Pancreas (tissue), 10 donors: ENCODE results near the gene MTCL1. TPM values are rescaled to one million over a fixed set of nuclear protein-coding genes. Genes with fewer than 3 reads are reported as not detected.

Source experiments
- ATAC-seq, 4 donors: fragments of 200-7000 bp; cut with Tn5 transposase; one replicate each; pipeline versions ENCODE4 v1.8.0 to v1.9.1; 2020; ENCODE audit warnings: mild to moderate bottlenecking in 4 of 4, moderate library complexity in 4 of 4
- DNase-seq, 6 donors: peaks; one replicate each; pipeline ENCODE4 v3.0.0-alpha.2; 2020
- FAIRE-seq: peaks from 2 replicates; lab custom pipeline; 2012; peaks lifted over from hg19 to GRCh38; lab: Jason Lieb, UNC
- H3K27ac ChIP-seq, 4 donors: fragments of 200-600 bp; sonication (generic); 1 replicate in 3 of 4; 2 replicates in 1 of 4; pipeline versions ENCODE4 v1.5.0 to v1.8.0; 2020
- H3K27me3 ChIP-seq, 4 donors: fragments of 200-600 bp; one replicate each; pipeline ENCODE4 v1.8.0; 2021
- H3K36me3 ChIP-seq, 3 donors: fragments of 200-600 bp; sonication (generic) in 1 of 3; one replicate each; pipeline versions ENCODE4 v1.5.0 to v1.8.0; 2020 to 2021
- H3K4me1 ChIP-seq, 3 donors: fragments of 200-600 bp; one replicate each; pipeline ENCODE4 v1.8.0; 2021
- H3K4me3 ChIP-seq, 4 donors: fragments of 200-600 bp; sonication (generic) in 2 of 4; one replicate each; pipeline versions ENCODE4 v1.5.0 to v1.8.0; 2020 to 2021
- H3K9me3 ChIP-seq, 4 donors: fragments of 200-600 bp; one replicate each; pipeline ENCODE4 v1.8.0; 2021
- WGBS, 2 donors: extraction: QIAGEN DNeasy Blood & Tissue Kit; methylation state at CpG; one replicate each; pipeline ENCODE4 v1.1.7; 2013; 5-methylcytosine and 5-hydroxymethylcytosine counted together
- intact Hi-C, 3 donors: fragments of 100-400 bp; cut with DNase I; formaldehyde crosslinking; loops; one replicate each; pipeline versions ENCODE4 v1.11.1 to v1.14.2; 2022
- polyA plus RNA-seq, 2 donors: library from polyadenylated mRNA; stranded (reverse); fragments of 200-250 nt; gene quantifications; one replicate each; pipeline ENCODE4 v1.2.3, GENCODE V29; 2013
- total RNA-seq, 6 donors: library from RNA; stranded (reverse); fragmentation: NEBNext Ultra II Directional in 4 of 6; extraction: Animal tissue kit (Norgen Biotek cat#: 25700) in 4 of 6; gene quantifications; one replicate each; pipeline versions ENCODE4 v1.2.1 to v1.2.4, GENCODE V29; 2021 to 2023
- TF ChIP-seq, protein P1 (sequence below), 4 donors: fragments of 200-600 bp; sonication (generic) in 3 of 4; IDR thresholded peaks; one replicate each; pipeline versions ENCODE4 v1.5.0 to v1.8.0; 2021; ENCODE audit warnings: antibody characterized with exemption in 4 of 4
- donor health status: healthy with polysubstance abuse.
- donor health status: DM: no; HTN: no; CAD: no; lungs with moderate emphysema.
- donor health status: DM: no; HTN: no; CAD: no.
- donor health status: control.
- donor health status: control.
- donor health status: Bipolar disorder and iron deficiency.
- donor health status: DM: yes; HTN: yes; CAD: no.
- donor health status: DM: no; HTN: no; CAD: no.
- donor health status: DM: no; HTN: no; CAD: no.
- donor health status: DM: yes; HTN: yes; CAD: no.

MTCL1 gene
- total and polyA plus RNA-seq, 8 donors = 9.2 to 18.4 (median 12.9) TPM

DNA sequence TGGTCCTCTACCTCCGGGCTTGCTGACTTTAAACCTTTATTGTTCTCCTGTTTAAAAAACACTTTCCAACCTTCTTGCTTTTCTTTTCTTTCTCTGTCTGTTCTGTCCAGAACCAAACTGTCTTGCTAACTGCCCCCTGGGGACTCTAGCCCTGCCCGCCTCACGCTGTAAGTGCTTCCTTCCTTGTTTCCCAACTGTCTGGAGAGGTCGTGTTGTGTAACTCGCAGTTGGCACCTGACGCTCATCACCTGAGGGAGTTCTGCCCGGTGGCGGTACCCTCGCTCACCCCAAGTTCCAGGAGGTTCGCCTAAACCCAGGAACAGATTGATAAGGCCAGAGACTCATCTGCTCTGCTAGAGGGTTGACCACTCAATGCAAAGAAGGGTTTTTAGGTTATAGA is 123.4 kb downstream of the MTCL1 start:
- TF ChIP-seq, protein P1, sequence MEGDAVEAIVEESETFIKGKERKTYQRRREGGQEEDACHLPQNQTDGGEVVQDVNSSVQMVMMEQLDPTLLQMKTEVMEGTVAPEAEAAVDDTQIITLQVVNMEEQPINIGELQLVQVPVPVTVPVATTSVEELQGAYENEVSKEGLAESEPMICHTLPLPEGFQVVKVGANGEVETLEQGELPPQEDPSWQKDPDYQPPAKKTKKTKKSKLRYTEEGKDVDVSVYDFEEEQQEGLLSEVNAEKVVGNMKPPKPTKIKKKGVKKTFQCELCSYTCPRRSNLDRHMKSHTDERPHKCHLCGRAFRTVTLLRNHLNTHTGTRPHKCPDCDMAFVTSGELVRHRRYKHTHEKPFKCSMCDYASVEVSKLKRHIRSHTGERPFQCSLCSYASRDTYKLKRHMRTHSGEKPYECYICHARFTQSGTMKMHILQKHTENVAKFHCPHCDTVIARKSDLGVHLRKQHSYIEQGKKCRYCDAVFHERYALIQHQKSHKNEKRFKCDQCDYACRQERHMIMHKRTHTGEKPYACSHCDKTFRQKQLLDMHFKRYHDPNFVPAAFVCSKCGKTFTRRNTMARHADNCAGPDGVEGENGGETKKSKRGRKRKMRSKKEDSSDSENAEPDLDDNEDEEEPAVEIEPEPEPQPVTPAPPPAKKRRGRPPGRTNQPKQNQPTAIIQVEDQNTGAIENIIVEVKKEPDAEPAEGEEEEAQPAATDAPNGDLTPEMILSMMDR (IDR thresholded peaks at IDR 0.05) = no peak
- H3K4me3 ChIP-seq = no peak overlapping the region
- FAIRE-seq (no peak), DNase-seq (no peak), ATAC-seq (no peak)
- H3K27me3 ChIP-seq = no peaks in the 10 kb centered on the region
- H3K9me3 ChIP-seq = no peaks in the 10 kb centered on the region
- H3K36me3 ChIP-seq = peaks cover 0 to 11% (median 0%) of the 10 kb centered on the region in 3 donors
- H3K27ac ChIP-seq = no peak overlapping the region
- intact Hi-C loops = no loop called here
- 82 to 85% methylated on average over 10 of the region's 10 CpGs for WGBS, 2 donors
- H3K4me1 ChIP-seq = no peaks in the 10 kb centered on the region

DNA sequence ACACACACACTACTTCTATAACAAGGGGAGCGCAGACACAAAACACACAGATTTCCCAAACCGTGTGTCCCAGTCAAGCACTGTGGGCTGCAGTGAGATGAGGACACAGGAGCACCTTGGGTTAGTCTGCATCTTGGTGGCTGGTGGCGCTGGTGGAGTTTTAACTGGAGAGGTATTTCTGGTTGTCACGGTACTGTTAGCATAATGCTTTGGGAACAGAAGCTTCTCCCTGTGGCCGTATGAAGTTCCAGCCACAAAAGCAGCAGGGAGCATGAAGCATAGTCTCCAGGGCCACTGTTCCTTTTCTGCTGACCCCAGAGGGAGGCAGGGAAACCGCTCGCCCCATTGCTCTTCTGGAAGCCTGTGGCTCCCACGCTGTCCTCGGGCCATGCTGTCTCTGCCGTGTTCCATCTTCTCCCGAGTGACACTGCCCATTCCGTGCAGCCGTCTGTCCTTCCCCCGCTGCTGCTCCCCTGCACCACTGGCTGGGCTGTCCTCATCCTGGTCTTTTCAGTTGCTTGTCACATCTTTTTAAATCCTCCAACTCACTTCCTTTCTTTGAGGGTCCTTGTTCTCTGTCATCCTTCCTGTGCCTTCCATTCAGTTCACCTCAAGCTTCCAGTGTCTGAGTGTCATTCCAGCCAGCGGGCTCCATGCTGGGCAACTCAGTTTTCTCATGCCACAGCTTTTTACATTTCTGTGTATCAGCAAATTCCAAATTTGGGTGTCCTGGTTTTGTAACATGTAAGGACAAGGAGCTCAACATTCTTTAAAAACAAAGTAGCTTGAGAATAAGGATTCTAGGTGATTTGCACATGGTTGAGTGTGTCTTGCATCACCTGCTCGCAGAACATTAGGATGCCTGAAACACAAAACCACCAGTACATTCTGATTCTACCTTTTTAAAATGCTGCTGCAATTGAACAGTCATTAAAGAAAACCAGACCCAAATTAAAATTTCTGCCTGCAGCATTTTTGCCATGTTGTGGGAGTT is 125.0 kb downstream of the MTCL1 start:
- Histone ChIP-seq H3K27ac (no peak overlapping the region), H3K27me3 (no peaks in the 10 kb centered on the region), H3K9me3 (no peaks in the 10 kb centered on the region), H3K4me1 (no peaks in the 10 kb centered on the region), H3K4me3 (no peak overlapping the region), H3K36me3 (peaks cover 0 to 5% (median 0%) of the 10 kb centered on the region in 3 donors)
- FAIRE-seq (no peak), DNase-seq (no peak), ATAC-seq (no peak)
- TF ChIP-seq, protein P1 (IDR thresholded peaks at IDR 0.05) = no peak
- WGBS, 2 donors = 93 to 98% methylated on average over 16 of the region's 16 CpGs
- intact Hi-C loops = no loop called here

DNA sequence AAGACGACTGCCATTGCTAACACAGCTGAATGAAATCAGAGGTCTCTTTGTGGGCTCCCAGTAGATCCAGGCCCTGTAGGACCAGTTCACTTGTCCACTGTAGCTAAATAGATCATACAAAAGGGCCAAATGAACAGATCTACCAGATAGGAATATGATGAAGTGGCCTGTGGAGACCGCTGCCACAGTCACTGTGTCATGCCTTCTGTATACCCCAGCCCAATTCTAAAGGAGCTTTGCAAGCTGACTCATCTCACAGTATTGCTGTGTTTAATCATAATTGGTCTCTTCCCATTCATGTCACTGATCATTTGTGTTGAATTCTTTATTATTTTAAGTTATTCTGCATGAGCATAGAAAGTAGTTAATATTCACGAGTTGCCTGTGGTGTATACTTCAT is 125.8 kb downstream of the MTCL1 start:
- no peaks in the 10 kb centered on the region for H3K36me3 ChIP-seq
- H3K4me3 ChIP-seq = no peak overlapping the region
- H3K4me1 ChIP-seq = no peaks in the 10 kb centered on the region
- intact Hi-C loops = no loop called here
- ATAC-seq (no peak), DNase-seq (no peak), FAIRE-seq (no peak)
- TF ChIP-seq, protein P1 (IDR thresholded peaks at IDR 0.05) = no peak
- no peak overlapping the region for H3K27ac ChIP-seq
- no peaks in the 10 kb centered on the region for H3K9me3 ChIP-seq
- 90 to 92% methylated on average over 3 of the region's 3 CpGs for WGBS, 2 donors
- H3K27me3 ChIP-seq = no peaks in the 10 kb centered on the region

DNA sequence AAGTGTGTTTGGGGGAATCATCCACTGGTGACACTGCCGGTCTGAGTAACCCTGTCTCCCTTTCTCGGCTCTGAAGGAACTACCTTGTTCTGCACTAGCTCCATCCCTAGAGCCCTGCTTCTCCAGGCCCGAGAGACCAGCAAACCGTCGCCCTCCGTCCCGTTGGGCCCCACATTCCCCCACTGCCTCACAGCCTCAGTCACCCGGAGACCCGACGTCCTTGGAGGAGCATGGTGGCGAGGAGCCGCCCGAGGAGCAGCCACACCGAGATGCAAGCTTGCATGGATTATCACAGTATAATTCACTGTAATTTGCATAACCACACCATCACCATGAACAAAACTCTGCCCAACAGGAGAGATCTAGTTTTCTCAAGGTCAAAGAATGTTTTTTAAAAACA is 126.2 kb downstream of the MTCL1 start:
- DNase-seq (no peak), FAIRE-seq (no peak), ATAC-seq (no peak)
- Histone ChIP-seq H3K36me3 (no peaks in the 10 kb centered on the region), H3K9me3 (no peaks in the 10 kb centered on the region), H3K4me3 (no peak overlapping the region), H3K27me3 (no peaks in the 10 kb centered on the region), H3K27ac (no peak overlapping the region), H3K4me1 (no peaks in the 10 kb centered on the region)
- 94 to 98% methylated on average over 14 of the region's 14 CpGs for WGBS, 2 donors
- TF ChIP-seq, protein P1 (IDR thresholded peaks at IDR 0.05) = no peak
- intact Hi-C loops = no loop called here

DNA sequence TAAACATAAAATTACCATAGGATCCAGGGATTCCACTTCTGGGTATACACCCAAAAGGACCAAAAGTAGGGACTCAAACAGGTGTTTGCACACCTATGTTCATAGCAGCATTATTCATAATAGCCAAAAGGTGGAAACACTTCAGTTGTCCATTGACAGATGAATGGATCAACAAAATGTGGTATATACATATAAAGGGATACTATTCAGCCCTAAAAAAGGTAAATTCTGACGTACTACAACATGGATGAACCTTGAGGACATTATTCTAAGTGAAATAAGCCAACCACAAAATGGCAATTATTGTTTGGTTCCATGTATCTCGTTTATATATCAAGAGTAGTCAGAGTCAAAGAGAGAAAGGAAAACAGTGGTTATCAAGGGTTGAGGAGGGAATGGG is 128.1 kb downstream of the MTCL1 start:
- intact Hi-C loops = no loop called here
- TF ChIP-seq, protein P1 (IDR thresholded peaks at IDR 0.05) = no peak
- 74 to 82% methylated on average over 2 of the region's 2 CpGs for WGBS, 2 donors
- no peak for ATAC-seq
- H3K9me3 ChIP-seq = no peaks in the 10 kb centered on the region
- no peaks in the 10 kb centered on the region for H3K4me1 ChIP-seq
- no peaks in the 10 kb centered on the region for H3K27me3 ChIP-seq
- no peak overlapping the region for H3K4me3 ChIP-seq
- no peak for DNase-seq
- H3K27ac ChIP-seq = no peak overlapping the region
- no peak for FAIRE-seq
- H3K36me3 ChIP-seq = no peaks in the 10 kb centered on the region
